ENCODE results near the gene TCEAL1.
A peak's percentile ranks its signal among the peaks of the same experiment; 100 is the strongest.
"Not testable (repeated sequence)": the region's sequence is repeated elsewhere in the genome, so short reads cannot be mapped to it uniquely, and the experiment has no call there.

Gene TCEAL1

GRCh38 chrX:103586314-103586646, 42.5 kb upstream of the TCEAL1 start:
- Histone ChIP-seq H3K9me3 (ENCODE audit: low read length) (no peaks in the 10 kb centered on the region), H3K9me2 (ENCODE audit: low read depth, low read length) (no peaks in the 10 kb centered on the region), H4K20me1 (ENCODE audit: insufficient read depth, low read length) (no peaks in the 10 kb centered on the region), H3K4me3 (ENCODE audit: low read depth, low read length, poor library complexity, severe bottlenecking) (peak overlapping the region; percentile 58), H3K4me2 (ENCODE audit: low read length) (peak overlapping the region; percentile 60; the same call in 1 of the 2 replicates), H3F3A (ENCODE audit: insufficient read depth, low read length) (no peaks in the 10 kb centered on the region), H3K9ac (ENCODE audit: low read length) (no peak overlapping the region), H3K27me3 (ENCODE audit: insufficient read depth, low read length) (no peaks in the 10 kb centered on the region), H3K27ac (ENCODE audit: low read depth, low read length, poor library complexity, severe bottlenecking) (no peak overlapping the region), H2AFZ (ENCODE audit: low read length) (no peak overlapping the region), H3K36me3 (ENCODE audit: insufficient read depth, low read length) (no peaks in the 10 kb centered on the region), H3K4me1 (ENCODE audit: insufficient read depth, low read length, severe bottlenecking) (no peaks in the 10 kb centered on the region), H3K79me2 (ENCODE audit: insufficient read depth, low read length) (no peaks in the 10 kb centered on the region)
- TF ChIP-seq EZH2 (IDR thresholded peaks at IDR 0.05; ENCODE audit: borderline replicate concordance, low read length) (no peak), CTCF (IDR thresholded peaks at IDR 0.05; ENCODE audit: low read length) (no peak)

DNA sequence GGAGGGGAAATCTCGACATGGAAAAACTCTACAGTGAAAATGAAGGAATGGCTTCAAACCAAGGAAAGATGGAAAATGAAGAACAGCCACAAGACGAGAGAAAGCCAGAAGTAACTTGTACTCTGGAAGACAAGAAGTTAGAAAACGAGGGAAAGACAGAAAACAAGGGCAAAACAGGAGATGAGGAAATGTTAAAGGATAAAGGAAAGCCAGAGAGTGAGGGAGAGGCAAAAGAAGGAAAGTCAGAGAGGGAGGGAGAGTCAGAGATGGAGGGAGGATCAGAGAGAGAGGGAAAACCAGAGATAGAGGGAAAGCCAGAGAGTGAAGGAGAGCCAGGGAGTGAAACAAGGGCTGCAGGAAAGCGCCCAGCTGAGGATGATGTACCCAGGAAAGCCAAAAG, 42.1 kb upstream of the TCEAL1 start:
- no peaks in the 10 kb centered on the region for H3K4me1 ChIP-seq (ENCODE audit: insufficient read depth, low read length, severe bottlenecking)
- H2AFZ ChIP-seq (ENCODE audit: low read length) = no peak overlapping the region
- H3K27ac ChIP-seq (ENCODE audit: low read depth, low read length, poor library complexity, severe bottlenecking) = no peak overlapping the region
- no peaks in the 10 kb centered on the region for H4K20me1 ChIP-seq (ENCODE audit: insufficient read depth, low read length)
- H3K36me3 ChIP-seq (ENCODE audit: insufficient read depth, low read length) = no peaks in the 10 kb centered on the region
- no peak overlapping the region for H3K4me3 ChIP-seq (ENCODE audit: low read depth, low read length, poor library complexity, severe bottlenecking)
- no peaks in the 10 kb centered on the region for H3K27me3 ChIP-seq (ENCODE audit: insufficient read depth, low read length)
- no peaks in the 10 kb centered on the region for H3K9me2 ChIP-seq (ENCODE audit: low read depth, low read length)
- no peaks in the 10 kb centered on the region for H3F3A ChIP-seq (ENCODE audit: insufficient read depth, low read length)
- TF ChIP-seq CTCF (IDR thresholded peaks at IDR 0.05; ENCODE audit: low read length) (no peak), EZH2 (IDR thresholded peaks at IDR 0.05; ENCODE audit: borderline replicate concordance, low read length) (no peak)
- no peak overlapping the region for H3K4me2 ChIP-seq (ENCODE audit: low read length)
- H3K9ac ChIP-seq (ENCODE audit: low read length) = no peak overlapping the region
- H3K79me2 ChIP-seq (ENCODE audit: insufficient read depth, low read length) = no peaks in the 10 kb centered on the region
- H3K9me3 ChIP-seq (ENCODE audit: low read length) = no peaks in the 10 kb centered on the region

DNA sequence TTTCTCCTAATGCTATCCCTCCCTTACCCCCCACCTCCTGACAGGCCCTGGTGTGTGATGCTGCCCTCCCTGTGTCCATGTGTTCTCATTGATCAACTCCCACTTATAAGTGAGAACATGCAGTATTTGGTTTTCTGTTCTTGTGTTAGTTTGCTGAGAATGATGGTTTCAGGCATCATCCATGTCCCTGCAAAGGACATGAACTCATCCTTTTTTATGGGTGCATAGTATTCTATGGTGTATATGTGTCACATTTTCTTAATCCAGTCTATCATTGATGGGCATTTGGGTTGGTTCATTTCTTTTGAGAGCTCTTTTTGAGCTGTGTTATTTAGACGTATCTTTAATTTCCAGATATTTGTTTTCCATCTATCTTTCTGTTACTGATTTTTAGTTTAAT, 36.5 kb upstream of the TCEAL1 start:
- not testable (repeated sequence) for H2AFZ ChIP-seq (ENCODE audit: low read length); H3F3A ChIP-seq (ENCODE audit: insufficient read depth, low read length); H3K4me3 ChIP-seq (ENCODE audit: low read depth, low read length, poor library complexity, severe bottlenecking); H3K79me2 ChIP-seq (ENCODE audit: insufficient read depth, low read length); H3K36me3 ChIP-seq (ENCODE audit: insufficient read depth, low read length); H4K20me1 ChIP-seq (ENCODE audit: insufficient read depth, low read length); H3K9me2 ChIP-seq (ENCODE audit: low read depth, low read length); H3K9me3 ChIP-seq (ENCODE audit: low read length); H3K4me1 ChIP-seq (ENCODE audit: insufficient read depth, low read length, severe bottlenecking); H3K4me2 ChIP-seq (ENCODE audit: low read length); H3K9ac ChIP-seq (ENCODE audit: low read length); H3K27ac ChIP-seq (ENCODE audit: low read depth, low read length, poor library complexity, severe bottlenecking); H3K27me3 ChIP-seq (ENCODE audit: insufficient read depth, low read length)

GRCh38 chrX:103595202-103595601, 33.6 kb upstream of the TCEAL1 start:
- not testable (repeated sequence) for H3K9me2 ChIP-seq (ENCODE audit: low read depth, low read length); H3K79me2 ChIP-seq (ENCODE audit: insufficient read depth, low read length)

More at GRCh38 chrX:103595202-103595601, 33.6 kb upstream of the TCEAL1 start:
- H3K9ac ChIP-seq (ENCODE audit: low read length); H3K4me3 ChIP-seq (ENCODE audit: low read depth, low read length, poor library complexity, severe bottlenecking); H3K36me3 ChIP-seq (ENCODE audit: insufficient read depth, low read length); H3K27ac ChIP-seq (ENCODE audit: low read depth, low read length, poor library complexity, severe bottlenecking); H4K20me1 ChIP-seq (ENCODE audit: insufficient read depth, low read length); H3K4me2 ChIP-seq (ENCODE audit: low read length); H2AFZ ChIP-seq (ENCODE audit: low read length); H3K4me1 ChIP-seq (ENCODE audit: insufficient read depth, low read length, severe bottlenecking); H3F3A ChIP-seq (ENCODE audit: insufficient read depth, low read length); H3K9me3 ChIP-seq (ENCODE audit: low read length); H3K27me3 ChIP-seq (ENCODE audit: insufficient read depth, low read length): not testable (repeated sequence)

All from OCI-LY1 (cell line).